ENCODE measurements around the gene PLS3. TPM values are rescaled to one million over a fixed set of nuclear protein-coding genes. Genes with fewer than 3 reads are reported as not detected.
"Not testable (repeated sequence)": the region's sequence is repeated elsewhere in the genome, so short reads cannot be mapped to it uniquely, and the experiment has no call there.

PLS3 gene
- total and polyA plus RNA-seq, 4 donors, result 241 to 708 (median 430) TPM

GRCh38 chrX:115639334-115639880, 78.4 kb downstream of the PLS3 start:
- H3K27ac ChIP-seq (ENCODE audit: low read depth in 1 of 2, low read length in 2 of 2), result no peak overlapping the region
- no peaks in the 10 kb centered on the region for H3K36me3 ChIP-seq (ENCODE audit: control insufficient read depth in 1 of 2, insufficient read depth in 2 of 2, low read length in 1 of 2)

GRCh38 chrX:115642311-115642710, 81.3 kb downstream of the PLS3 start:
- DNase-seq, result no peak
- no peak overlapping the region for H3K4me3 ChIP-seq (ENCODE audit: low read length in 2 of 2)
- H3K4me1 ChIP-seq (ENCODE audit: control insufficient read depth in 1 of 2, insufficient read depth in 2 of 2, low read length in 2 of 2), result no peaks in the 10 kb centered on the region
- H3K9me3 ChIP-seq (ENCODE audit: control insufficient read depth, low read length), result no peaks in the 10 kb centered on the region
- no peaks in the 10 kb centered on the region for H3K36me3 ChIP-seq (ENCODE audit: control insufficient read depth in 1 of 2, insufficient read depth in 2 of 2, low read length in 1 of 2)
- 41 to 59% methylated on average over 2 of the region's 2 CpGs for WGBS, 2 donors
- intact Hi-C loops (cut with DNase I), result loop anchor here in 1 of 2 donors (5.0 kb wide), 1 partner anchor 310 kb away; no protein-coding TSS in a partner anchor
- peak; percentile 28 for ATAC-seq (ENCODE audit: low FRiP score)
- no peaks in the 10 kb centered on the region for H3K27me3 ChIP-seq (ENCODE audit: control insufficient read depth in 1 of 2, insufficient read depth in 2 of 2, low read length in 1 of 2)
- peak overlapping the region in 1 of 2 donors; percentile 42 for H3K27ac ChIP-seq (ENCODE audit: low read depth in 1 of 2, low read length in 2 of 2)

More at GRCh38 chrX:115639334-115639880, 78.4 kb downstream of the PLS3 start:
- intact Hi-C loops (cut with DNase I), result loop anchor here in 1 of 2 donors (10.0 kb wide), 1 partner anchor 55 kb away; no protein-coding TSS in a partner anchor
- ATAC-seq (ENCODE audit: low FRiP score), result no peak
- no peak for DNase-seq
- Histone ChIP-seq H3K9me3 (ENCODE audit: control insufficient read depth, low read length) (no peaks in the 10 kb centered on the region), H3K4me1 (ENCODE audit: control insufficient read depth in 1 of 2, insufficient read depth in 2 of 2, low read length in 2 of 2) (no peaks in the 10 kb centered on the region), H3K27me3 (ENCODE audit: control insufficient read depth in 1 of 2, insufficient read depth in 2 of 2, low read length in 1 of 2) (no peaks in the 10 kb centered on the region), H3K4me3 (ENCODE audit: low read length in 2 of 2) (no peak overlapping the region)
- 5 to 8% methylated on average over 5 of the region's 5 CpGs for WGBS, 2 donors

- intact Hi-C loops (cut with DNase I), result loop anchor here in 1 of 2 donors (5.0 kb wide), 1 partner anchor 311 kb away; no protein-coding TSS in a partner anchor
Observed at GRCh38 chrX:115642895-115643530, 82.0 kb downstream of the PLS3 start.

GRCh38 chrX:115644397-115644796, 83.4 kb downstream of the PLS3 start:
- intact Hi-C loops (cut with DNase I), result loop anchor here in 1 of 2 donors (5.0 kb wide), 1 partner anchor 312 kb away; no protein-coding TSS in a partner anchor
- H3K4me3 ChIP-seq (ENCODE audit: low read length in 2 of 2); H3K27me3 ChIP-seq (ENCODE audit: control insufficient read depth in 1 of 2, insufficient read depth in 2 of 2, low read length in 1 of 2); ATAC-seq (ENCODE audit: low FRiP score); H3K4me1 ChIP-seq (ENCODE audit: control insufficient read depth in 1 of 2, insufficient read depth in 2 of 2, low read length in 2 of 2); H3K27ac ChIP-seq (ENCODE audit: low read depth in 1 of 2, low read length in 2 of 2); H3K9me3 ChIP-seq (ENCODE audit: control insufficient read depth, low read length); H3K36me3 ChIP-seq (ENCODE audit: control insufficient read depth in 1 of 2, insufficient read depth in 2 of 2, low read length in 1 of 2); DNase-seq: not testable (repeated sequence)
- 68 to 70% methylated on average over 5 of the region's 5 CpGs for whole genome bisulfite sequencing, 2 donors

More at GRCh38 chrX:115642895-115643530, 82.0 kb downstream of the PLS3 start:
- Histone ChIP-seq H3K4me1 (ENCODE audit: control insufficient read depth in 1 of 2, insufficient read depth in 2 of 2, low read length in 2 of 2) (no peaks in the 10 kb centered on the region), H3K36me3 (ENCODE audit: control insufficient read depth in 1 of 2, insufficient read depth in 2 of 2, low read length in 1 of 2) (no peaks in the 10 kb centered on the region), H3K4me3 (ENCODE audit: low read length in 2 of 2) (no peak overlapping the region), H3K9me3 (ENCODE audit: control insufficient read depth, low read length) (no peaks in the 10 kb centered on the region), H3K27me3 (ENCODE audit: control insufficient read depth in 1 of 2, insufficient read depth in 2 of 2, low read length in 1 of 2) (no peaks in the 10 kb centered on the region), H3K27ac (ENCODE audit: low read depth in 1 of 2, low read length in 2 of 2) (no peak overlapping the region)
- no peak for DNase-seq
- peak; percentile 76 for ATAC-seq (ENCODE audit: low FRiP score)
- 16 to 18% methylated on average over 5 of the region's 5 CpGs for WGBS, 2 donors

GRCh38 chrX:115649461-115650063, 88.6 kb downstream of the PLS3 start:
- intact Hi-C loops (cut with DNase I), result no loop called here
- 7 to 15% methylated on average over 5 of the region's 5 CpGs for WGBS, 2 donors
- DNase-seq (no peak), ATAC-seq (ENCODE audit: low FRiP score) (peak; percentile 47)
- Histone ChIP-seq H3K36me3 (ENCODE audit: control insufficient read depth in 1 of 2, insufficient read depth in 2 of 2, low read length in 1 of 2) (no peaks in the 10 kb centered on the region), H3K4me3 (ENCODE audit: low read length in 2 of 2) (no peak overlapping the region), H3K27me3 (ENCODE audit: control insufficient read depth in 1 of 2, insufficient read depth in 2 of 2, low read length in 1 of 2) (no peaks in the 10 kb centered on the region), H3K27ac (ENCODE audit: low read depth in 1 of 2, low read length in 2 of 2) (peak overlapping the region in 1 of 2 donors; percentile 17), H3K4me1 (ENCODE audit: control insufficient read depth in 1 of 2, insufficient read depth in 2 of 2, low read length in 2 of 2) (no peaks in the 10 kb centered on the region), H3K9me3 (ENCODE audit: control insufficient read depth, low read length) (no peaks in the 10 kb centered on the region)

- no peak for DNase-seq
- no peak overlapping the region for H3K27ac ChIP-seq (ENCODE audit: low read depth in 1 of 2, low read length in 2 of 2)
- H3K4me3 ChIP-seq (ENCODE audit: low read length in 2 of 2), result no peak overlapping the region
- no peaks in the 10 kb centered on the region for H3K4me1 ChIP-seq (ENCODE audit: control insufficient read depth in 1 of 2, insufficient read depth in 2 of 2, low read length in 2 of 2)
- H3K36me3 ChIP-seq (ENCODE audit: control insufficient read depth in 1 of 2, insufficient read depth in 2 of 2, low read length in 1 of 2), result no peaks in the 10 kb centered on the region
- ATAC-seq (ENCODE audit: low FRiP score), result no peak
- H3K27me3 ChIP-seq (ENCODE audit: control insufficient read depth in 1 of 2, insufficient read depth in 2 of 2, low read length in 1 of 2), result no peaks in the 10 kb centered on the region
- intact Hi-C loops (cut with DNase I), result no loop called here
- no peaks in the 10 kb centered on the region for H3K9me3 ChIP-seq (ENCODE audit: control insufficient read depth, low read length)
Observed at GRCh38 chrX:115650449-115650848, 89.5 kb downstream of the PLS3 start.

GRCh38 chrX:115650916-115651315, 89.9 kb downstream of the PLS3 start:
- no peaks in the 10 kb centered on the region for H3K27me3 ChIP-seq (ENCODE audit: control insufficient read depth in 1 of 2, insufficient read depth in 2 of 2, low read length in 1 of 2)
- H3K4me1 ChIP-seq (ENCODE audit: control insufficient read depth in 1 of 2, insufficient read depth in 2 of 2, low read length in 2 of 2), result no peaks in the 10 kb centered on the region
- H3K36me3 ChIP-seq (ENCODE audit: control insufficient read depth in 1 of 2, insufficient read depth in 2 of 2, low read length in 1 of 2), result no peaks in the 10 kb centered on the region
- DNase-seq (no peak), ATAC-seq (ENCODE audit: low FRiP score) (peak; percentile 69)
- H3K4me3 ChIP-seq (ENCODE audit: low read length in 2 of 2), result no peak overlapping the region
- no peaks in the 10 kb centered on the region for H3K9me3 ChIP-seq (ENCODE audit: control insufficient read depth, low read length)
- WGBS, 2 donors, result 0 to 1% methylated on average over 2 of the region's 2 CpGs
- H3K27ac ChIP-seq (ENCODE audit: low read depth in 1 of 2, low read length in 2 of 2), result no peak overlapping the region
- intact Hi-C loops (cut with DNase I), result no loop called here

GRCh38 chrX:115652221-115652620, 91.2 kb downstream of the PLS3 start:
- Histone ChIP-seq H3K36me3 (ENCODE audit: control insufficient read depth in 1 of 2, insufficient read depth in 2 of 2, low read length in 1 of 2) (no peaks in the 10 kb centered on the region), H3K27me3 (ENCODE audit: control insufficient read depth in 1 of 2, insufficient read depth in 2 of 2, low read length in 1 of 2) (no peaks in the 10 kb centered on the region), H3K9me3 (ENCODE audit: control insufficient read depth, low read length) (no peaks in the 10 kb centered on the region), H3K27ac (ENCODE audit: low read depth in 1 of 2, low read length in 2 of 2) (no peak overlapping the region), H3K4me1 (ENCODE audit: control insufficient read depth in 1 of 2, insufficient read depth in 2 of 2, low read length in 2 of 2) (no peaks in the 10 kb centered on the region), H3K4me3 (ENCODE audit: low read length in 2 of 2) (no peak overlapping the region)
- WGBS, 2 donors, result 78 to 81% methylated on average over 5 of the region's 5 CpGs
- ATAC-seq (ENCODE audit: low FRiP score), result no peak
- DNase-seq, result no peak
- intact Hi-C loops (cut with DNase I), result no loop called here

Measured in aorta (tissue), 5 donors.